Central memory CD8-positive, alpha-beta T cell (primary cell): ENCODE data around the gene COL8A2.

Experiments
- ATAC-seq: fragments of 150-1000 bp; cut with Tn5 transposase; replicated peaks from 2 replicates; pipeline ENCODE4 v1.10.0; 2022; ENCODE audit warnings: mild to moderate bottlenecking, moderate FRiP score, moderate number of reproducible peaks; ENCODE audit not compliant: poor library complexity, severe bottlenecking; ENCODE audit errors: extremely low read depth
- DNase-seq, 2 donors: peaks; one replicate each; pipeline ENCODE4 v3.0.0; 2021; ENCODE audit warnings: low spot score in 2 of 2
- H3K27ac Mint-ChIP-seq: one replicate; pipeline ENCODE4 v1.8.0; 2022; ENCODE audit warnings: low read depth, mild to moderate bottlenecking, moderate library complexity, mixed read lengths
- H3K27me3 Mint-ChIP-seq: one replicate; pipeline ENCODE4 v1.8.0; 2022; ENCODE audit warnings: mixed read lengths
- H3K36me3 Mint-ChIP-seq: one replicate; pipeline ENCODE4 v1.8.0; 2022; ENCODE audit warnings: mild to moderate bottlenecking, moderate library complexity, mixed read lengths; ENCODE audit not compliant: insufficient read depth
- H3K4me1 Mint-ChIP-seq: one replicate; pipeline ENCODE4 v1.8.0; 2022; ENCODE audit warnings: mixed read lengths
- H3K4me3 Mint-ChIP-seq: one replicate; pipeline ENCODE4 v1.8.0; 2022; ENCODE audit warnings: mild to moderate bottlenecking, moderate library complexity, mixed read lengths
- H3K9me3 Mint-ChIP-seq: one replicate; pipeline ENCODE4 v1.8.0; 2022; ENCODE audit warnings: mixed read lengths

COL8A2 gene

DNA sequence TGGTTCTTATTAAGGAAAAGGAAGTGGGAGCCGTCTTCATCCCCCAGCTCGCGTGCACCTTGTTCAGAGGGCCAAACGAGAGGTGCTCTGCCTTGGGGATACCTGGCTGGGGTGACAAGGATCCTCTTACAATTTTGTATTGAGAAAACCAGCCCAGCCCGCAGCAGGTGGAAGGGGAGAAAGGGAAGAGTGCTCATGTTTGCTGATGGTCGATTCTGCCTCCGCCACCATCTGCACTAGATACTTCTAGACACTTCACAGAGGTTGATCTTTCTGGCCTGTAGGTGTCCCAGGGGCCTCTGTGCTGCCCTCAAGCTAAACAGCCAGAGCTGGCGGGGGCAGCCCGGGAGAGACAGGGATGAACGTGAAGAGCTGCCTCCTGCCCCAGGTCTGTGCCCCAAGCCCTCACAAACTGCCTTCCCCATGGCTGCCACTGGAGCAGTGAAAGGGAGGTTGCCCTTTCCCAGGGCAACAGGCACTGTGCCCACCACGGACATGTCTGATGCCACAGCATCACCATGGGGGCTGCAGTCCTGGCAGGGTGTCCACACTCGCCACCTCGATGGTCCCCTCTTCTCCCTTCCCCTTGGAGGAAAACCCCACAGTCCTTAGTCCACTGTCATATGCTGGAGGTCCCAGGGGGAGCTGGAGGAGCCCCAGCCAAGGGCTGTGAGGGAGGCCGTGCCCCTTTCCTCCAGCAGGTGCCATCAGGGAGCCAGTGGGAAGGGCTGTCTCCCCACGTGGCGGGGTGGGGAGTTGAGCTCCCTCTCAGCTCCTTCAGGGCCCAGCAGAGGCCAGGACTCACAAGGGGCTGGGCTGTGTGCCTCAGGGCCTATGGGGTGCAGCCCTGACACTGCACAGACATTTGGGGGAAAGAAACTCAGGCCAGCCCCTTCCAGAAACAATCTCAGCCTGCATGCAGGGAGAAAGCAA, 28.3 kb downstream of the COL8A2 start:
- ATAC-seq = no peak
- Mint-ChIP-seq H3K9me3 (no peaks in the 10 kb centered on the region), H3K27ac (no peak overlapping the region)

DNA sequence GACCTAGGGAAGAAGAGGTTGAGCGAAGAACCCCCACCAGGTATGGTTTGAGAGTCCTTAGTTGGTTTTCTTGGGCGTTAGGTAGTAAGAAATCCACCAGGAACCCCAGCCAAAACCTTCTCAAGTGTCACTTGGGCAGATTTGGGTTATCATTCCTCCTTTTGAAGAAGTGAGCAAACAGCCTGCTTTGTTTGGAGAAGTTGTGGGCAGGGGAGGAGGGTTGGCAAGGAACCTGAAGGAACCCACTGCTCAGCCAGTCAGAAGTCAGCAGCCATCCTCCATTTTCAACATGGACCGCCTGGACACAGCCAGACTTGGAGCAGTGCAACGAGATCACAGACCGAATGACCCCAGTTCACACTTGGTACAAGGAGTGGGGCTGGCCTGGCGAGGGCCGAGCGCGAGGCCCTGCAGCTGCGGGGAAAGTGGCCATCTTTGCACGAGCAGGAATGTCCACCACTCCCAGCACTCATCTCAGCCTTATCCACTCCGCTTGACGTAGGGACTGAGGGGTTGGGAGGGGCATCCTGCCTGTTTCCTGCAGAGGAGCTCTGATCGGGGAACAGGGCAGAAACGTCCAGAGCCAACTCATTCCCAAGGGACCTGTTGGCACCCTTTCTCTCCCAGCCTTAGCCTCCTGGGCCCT, 29.1 kb downstream of the COL8A2 start:
- no peaks in the 10 kb centered on the region for H3K27me3 Mint-ChIP-seq
- ATAC-seq = no peak
- DNase-seq = no peak
- peaks cover 11% of the 10 kb centered on the region for H3K4me1 Mint-ChIP-seq
- no peaks in the 10 kb centered on the region for H3K9me3 Mint-ChIP-seq
- H3K27ac Mint-ChIP-seq = no peak overlapping the region
- peaks cover 18% of the 10 kb centered on the region for H3K36me3 Mint-ChIP-seq
- no peak overlapping the region for H3K4me3 Mint-ChIP-seq

More for the DNA sequence above, 28.3 kb downstream of the COL8A2 start:
- Mint-ChIP-seq H3K4me1 (peaks cover 5% of the 10 kb centered on the region), H3K36me3 (peaks cover 17% of the 10 kb centered on the region), H3K4me3 (no peak overlapping the region), H3K27me3 (no peaks in the 10 kb centered on the region)
- DNase-seq = no peak

GRCh38 chr1:36094621-36095061, 30.4 kb downstream of the COL8A2 start:
- ATAC-seq = no peak

DNA sequence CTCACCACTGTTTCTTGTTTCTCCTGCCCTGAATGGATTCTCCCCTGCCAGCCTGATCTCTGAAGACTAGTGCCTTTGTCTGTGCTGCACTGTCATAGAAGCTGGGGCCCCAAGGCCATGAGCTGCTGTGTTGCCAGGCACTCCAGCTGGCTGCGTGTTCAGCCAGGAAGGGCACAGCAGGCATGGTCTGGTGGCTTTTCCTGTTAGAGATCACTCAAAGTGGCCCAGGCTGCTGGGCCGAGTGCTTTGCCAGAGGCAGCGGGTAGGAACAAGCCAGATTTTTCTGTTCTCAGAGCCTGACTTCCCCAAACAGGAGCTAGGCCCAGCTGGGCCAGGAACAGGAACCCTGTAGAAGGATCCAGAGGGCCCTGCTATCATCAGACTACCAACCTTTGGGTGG, 31.1 kb downstream of the COL8A2 start:
- H3K27ac Mint-ChIP-seq = no peak overlapping the region
- DNase-seq = no peak
- peaks cover 16% of the 10 kb centered on the region for H3K36me3 Mint-ChIP-seq
- H3K4me1 Mint-ChIP-seq = peaks cover 22% of the 10 kb centered on the region
- H3K27me3 Mint-ChIP-seq = no peaks in the 10 kb centered on the region
- no peak for ATAC-seq
- H3K4me3 Mint-ChIP-seq = no peak overlapping the region
- H3K9me3 Mint-ChIP-seq = no peaks in the 10 kb centered on the region

More at GRCh38 chr1:36094621-36095061, 30.4 kb downstream of the COL8A2 start:
- H3K4me1 Mint-ChIP-seq = peaks cover 17% of the 10 kb centered on the region
- no peaks in the 10 kb centered on the region for H3K9me3 Mint-ChIP-seq
- H3K27ac Mint-ChIP-seq = no peak overlapping the region
- H3K27me3 Mint-ChIP-seq = no peaks in the 10 kb centered on the region
- no peak for DNase-seq
- no peak overlapping the region for H3K4me3 Mint-ChIP-seq
- H3K36me3 Mint-ChIP-seq = peaks cover 16% of the 10 kb centered on the region

- H3K36me3 Mint-ChIP-seq = peaks cover 19% of the 10 kb centered on the region
- no peak overlapping the region for H3K27ac Mint-ChIP-seq
- H3K27me3 Mint-ChIP-seq = no peaks in the 10 kb centered on the region
- DNase-seq = no peak
- no peaks in the 10 kb centered on the region for H3K9me3 Mint-ChIP-seq
- ATAC-seq = no peak
- H3K4me3 Mint-ChIP-seq = no peak overlapping the region
- H3K4me1 Mint-ChIP-seq = peaks cover 22% of the 10 kb centered on the region
Measured at GRCh38 chr1:36093226-36093625, 31.8 kb downstream of the COL8A2 start.

DNA sequence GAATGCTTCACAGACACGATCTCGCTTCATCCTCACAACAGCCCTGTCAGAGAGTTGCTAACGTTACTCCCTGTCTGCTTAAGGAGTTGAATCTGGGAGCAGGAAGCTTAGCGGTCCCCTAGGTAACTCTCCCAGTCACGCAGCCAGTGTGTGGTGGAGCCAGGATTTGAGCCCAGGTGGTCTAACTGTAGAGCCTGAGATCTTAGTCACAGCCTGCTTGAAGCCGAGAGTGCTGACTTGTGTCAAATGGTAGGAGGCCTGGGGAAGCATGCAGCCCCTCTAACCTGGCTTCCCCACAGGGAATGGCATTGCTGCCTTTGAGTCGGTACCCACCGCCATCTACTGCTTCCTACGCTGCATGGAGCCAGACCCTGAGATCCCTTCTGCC, 32.2 kb downstream of the COL8A2 start:
- H3K4me3 Mint-ChIP-seq = no peak overlapping the region
- H3K36me3 Mint-ChIP-seq = peaks cover 19% of the 10 kb centered on the region
- H3K9me3 Mint-ChIP-seq = no peaks in the 10 kb centered on the region
- H3K27me3 Mint-ChIP-seq = no peaks in the 10 kb centered on the region
- H3K27ac Mint-ChIP-seq = no peak overlapping the region
- peaks cover 22% of the 10 kb centered on the region for H3K4me1 Mint-ChIP-seq
- DNase-seq (no peak), ATAC-seq (no peak)

DNA sequence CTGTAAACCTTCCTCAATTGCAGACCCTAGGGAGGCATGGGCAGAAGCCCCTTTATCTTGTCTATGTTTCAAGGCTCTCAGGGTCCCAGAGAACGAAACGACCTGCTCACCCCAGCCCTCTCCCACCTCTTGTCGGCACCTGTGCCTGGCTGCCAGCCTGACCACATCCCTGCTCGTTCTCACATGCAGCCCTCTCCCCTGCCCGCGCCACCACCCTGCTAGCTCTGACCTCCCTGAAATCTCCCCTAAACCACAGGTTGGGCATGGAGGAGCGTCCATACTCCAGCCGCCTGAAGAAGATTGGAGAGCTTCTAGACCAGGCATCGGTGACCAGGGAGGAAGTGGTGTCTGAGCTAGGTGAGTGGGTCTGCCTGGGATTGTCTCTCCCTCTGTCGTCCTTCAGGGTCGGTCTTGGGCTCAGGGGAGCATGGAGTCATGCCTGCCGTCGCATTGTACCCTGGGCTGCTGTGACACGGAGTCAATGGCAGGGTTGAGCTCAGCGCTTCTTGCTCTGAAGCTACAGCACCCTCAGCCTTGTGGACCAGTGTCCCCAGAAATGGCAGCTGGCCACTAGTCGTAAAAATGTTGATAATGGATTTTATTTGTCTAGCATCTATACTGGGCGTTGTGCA, 32.7 kb downstream of the COL8A2 start:
- Mint-ChIP-seq H3K4me1 (peaks cover 22% of the 10 kb centered on the region), H3K4me3 (no peak overlapping the region), H3K9me3 (no peaks in the 10 kb centered on the region), H3K27me3 (no peaks in the 10 kb centered on the region), H3K36me3 (peaks cover 19% of the 10 kb centered on the region), H3K27ac (no peak overlapping the region)
- DNase-seq (no peak), ATAC-seq (no peak)

DNA sequence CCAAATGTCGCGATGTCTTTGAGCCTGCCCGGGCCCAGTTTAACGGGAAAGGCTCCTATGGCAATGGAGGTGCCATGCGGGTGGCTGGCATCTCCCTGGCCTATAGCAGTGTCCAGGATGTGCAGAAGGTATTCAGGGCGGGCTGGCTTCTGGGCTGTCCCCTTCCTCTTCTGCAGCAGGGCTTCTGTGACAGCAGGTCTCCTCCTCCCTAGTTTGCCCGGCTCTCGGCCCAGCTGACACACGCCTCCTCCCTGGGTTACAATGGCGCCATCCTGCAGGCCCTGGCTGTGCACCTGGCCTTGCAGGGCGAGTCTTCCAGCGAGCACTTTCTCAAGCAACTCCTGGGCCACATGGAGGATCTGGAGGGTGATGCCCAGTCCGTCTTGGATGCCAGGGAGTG, 33.3 kb downstream of the COL8A2 start:
- H3K4me1 Mint-ChIP-seq = peaks cover 22% of the 10 kb centered on the region
- DNase-seq (no peak), ATAC-seq (no peak)
- peaks cover 19% of the 10 kb centered on the region for H3K36me3 Mint-ChIP-seq
- H3K9me3 Mint-ChIP-seq = no peaks in the 10 kb centered on the region
- no peak overlapping the region for H3K4me3 Mint-ChIP-seq
- H3K27ac Mint-ChIP-seq = peak overlapping the region; percentile 44
- peaks cover 6% of the 10 kb centered on the region for H3K27me3 Mint-ChIP-seq

DNA sequence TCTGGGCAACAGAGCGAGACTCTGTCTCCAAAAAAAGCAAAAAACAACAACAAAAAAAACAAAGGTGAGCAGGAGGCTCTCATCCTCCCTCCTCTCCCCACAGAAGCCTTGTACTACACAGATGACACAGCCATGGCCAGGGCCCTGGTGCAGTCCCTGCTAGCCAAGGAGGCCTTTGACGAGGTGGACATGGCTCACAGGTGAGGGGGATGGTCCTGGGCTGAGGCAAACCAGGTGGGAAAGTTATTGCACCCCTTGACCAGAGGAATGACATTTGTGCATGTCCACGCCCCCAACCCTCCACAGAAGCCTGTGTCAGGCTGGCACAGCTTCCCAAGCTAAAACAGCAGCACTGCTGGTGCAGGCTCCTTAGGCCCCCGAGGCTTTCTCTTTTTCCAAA, 33.9 kb downstream of the COL8A2 start:
- H3K4me1 Mint-ChIP-seq = peaks cover 22% of the 10 kb centered on the region
- ATAC-seq = no peak
- no peak overlapping the region for H3K4me3 Mint-ChIP-seq
- H3K36me3 Mint-ChIP-seq = peaks cover 15% of the 10 kb centered on the region
- H3K27me3 Mint-ChIP-seq = peaks cover 11% of the 10 kb centered on the region
- no peak for DNase-seq
- peak overlapping the region; percentile 44 for H3K27ac Mint-ChIP-seq
- no peaks in the 10 kb centered on the region for H3K9me3 Mint-ChIP-seq

- Mint-ChIP-seq H3K27ac (peak overlapping the region; percentile 90), H3K9me3 (no peaks in the 10 kb centered on the region), H3K27me3 (peaks cover 17% of the 10 kb centered on the region), H3K4me1 (peaks cover 22% of the 10 kb centered on the region), H3K4me3 (peak overlapping the region; percentile 87), H3K36me3 (peaks cover 7% of the 10 kb centered on the region)
- DNase-seq = no peak
- no peak for ATAC-seq
Measured at GRCh38 chr1:36089393-36090121, 35.5 kb downstream of the COL8A2 start.

DNA sequence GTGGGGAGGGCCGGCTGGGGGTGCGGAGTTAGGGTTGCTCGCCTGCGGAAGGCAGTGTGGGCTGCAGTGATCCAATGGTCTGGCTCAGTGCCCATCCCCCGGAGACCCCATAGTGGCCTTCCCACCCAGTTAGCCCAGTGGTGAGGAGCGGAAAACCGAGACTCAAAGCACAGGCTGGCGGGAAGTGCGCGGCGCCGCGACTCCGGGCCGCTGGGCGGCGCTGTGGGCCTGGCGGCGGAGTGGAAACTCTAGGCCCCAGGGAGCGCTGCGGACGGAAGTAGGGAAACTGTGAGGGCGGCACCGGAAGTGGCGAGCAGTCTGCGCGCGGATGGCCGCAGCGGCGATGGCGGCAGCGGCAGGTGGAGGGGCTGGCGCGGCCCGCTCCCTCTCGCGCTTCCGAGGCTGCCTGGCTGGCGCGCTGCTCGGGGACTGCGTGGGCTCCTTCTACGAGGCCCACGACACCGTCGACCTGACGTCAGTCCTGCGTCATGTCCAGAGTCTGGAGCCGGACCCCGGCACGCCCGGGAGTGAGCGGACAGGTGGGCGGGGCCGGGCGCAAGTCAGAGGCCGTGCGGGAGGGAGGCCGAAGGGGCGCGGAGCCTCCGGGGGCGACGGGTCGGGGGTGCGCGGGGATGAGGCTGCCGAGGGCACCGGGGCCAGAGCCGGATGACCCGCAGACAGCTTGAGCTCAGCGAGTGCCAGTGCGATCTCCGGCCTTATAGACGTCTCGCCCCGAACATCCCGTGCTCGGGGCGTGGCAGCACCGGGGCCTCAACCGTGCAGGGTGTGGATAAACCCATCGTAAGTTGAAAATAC, 36.2 kb downstream of the COL8A2 start, which contains the start of gene ADPRS:
Gene ADPRS (plus strand): TSS at position 316 of the 816 bp plus-strand sequence. CDS start 13 bp downstream, at position 329.
- DNase-seq = peak; percentile 78 to 82
- ATAC-seq = peak; percentile 95
- H3K4me1 Mint-ChIP-seq = peaks cover 22% of the 10 kb centered on the region
- peak within 1 kb of the TSS; percentile 90 for H3K27ac Mint-ChIP-seq
- H3K36me3 Mint-ChIP-seq = peaks cover 5% of the 10 kb centered on the region
- peaks cover 17% of the 10 kb centered on the region for H3K27me3 Mint-ChIP-seq
- peak within 1 kb of the TSS; percentile 87 for H3K4me3 Mint-ChIP-seq
- no peaks in the 10 kb centered on the region for H3K9me3 Mint-ChIP-seq
